HepG2 (cell line): ENCODE results near the gene SEC14L1. TPM values are rescaled to one million over a fixed set of nuclear protein-coding genes. Genes with fewer than 3 reads are reported as not detected.

Experiments used
- HNRNPK ChIP-seq: fragments of 200-400 bp; formaldehyde crosslinking; IDR thresholded peaks from 2 replicates; pipeline ENCODE4 v1.6.1; 2018; ENCODE audit warnings: low read length, low read depth, moderate library complexity, mild to moderate bottlenecking; ENCODE audit not compliant: poor library complexity, severe bottlenecking
- IRX3 ChIP-seq: sonication (generic); formaldehyde crosslinking; IDR thresholded peaks from 2 replicates; pipeline ENCODE4 v1.8.1; 2023; ENCODE audit warnings: mild to moderate bottlenecking, low read depth, missing genetic modification reagents, borderline replicate concordance
- MAF1 ChIP-seq: sonication (generic); formaldehyde crosslinking; IDR thresholded peaks from 2 replicates; pipeline ENCODE4 v1.5.0; 2020; ENCODE audit warnings: missing genetic modification reagents, borderline replicate concordance
- MTF1 ChIP-seq: sonication (generic); formaldehyde crosslinking; IDR thresholded peaks from 2 replicates; pipeline ENCODE4 v1.5.0; 2020; ENCODE audit warnings: missing genetic modification reagents
- MYC ChIP-seq: sonication (generic); formaldehyde crosslinking; IDR thresholded peaks from 2 replicates; pipeline ENCODE4 v1.9.0; 2021; ENCODE audit warnings: missing genetic modification reagents, borderline replicate concordance
- SIX4 ChIP-seq: sonication (generic); formaldehyde crosslinking; IDR thresholded peaks from 2 replicates; pipeline ENCODE4 v1.4.0; 2020; ENCODE audit warnings: missing genetic modification reagents
- SOX5 ChIP-seq: IDR thresholded peaks from 2 replicates; pipeline ENCODE4 v1.6.1; 2016; ENCODE audit warnings: borderline replicate concordance
- TCF12 ChIP-seq, 2 experiments: fragments of 450-650 bp in 1 of 2; sonication (generic) in 1 of 2; formaldehyde crosslinking in 1 of 2; IDR thresholded peaks; 2 replicates each; pipeline versions ENCODE4 v1.6.1 to v1.8.0; 2017 to 2022; ENCODE audit warnings: antibody characterized with exemption in 1 of 2, mild to moderate bottlenecking in 1 of 2, missing genetic modification reagents in 1 of 2, moderate library complexity in 1 of 2
- YEATS2 ChIP-seq: sonication (generic); formaldehyde crosslinking; IDR thresholded peaks from 2 replicates; pipeline ENCODE4 v1.4.0; 2020; ENCODE audit warnings: missing genetic modification reagents, borderline replicate concordance
- ZNF629 ChIP-seq: sonication (generic); formaldehyde crosslinking; conservative IDR thresholded peaks from 2 replicates; pipeline ENCODE4 v1.5.0; 2020; ENCODE audit warnings: missing genetic modification reagents
- ZNF652 ChIP-seq: IDR thresholded peaks from 2 replicates; pipeline ENCODE4 v1.6.1; 2016; ENCODE audit warnings: low read depth, borderline replicate concordance
- ZNF850 ChIP-seq: sonication (generic); formaldehyde crosslinking; conservative IDR thresholded peaks from 2 replicates; pipeline ENCODE4 v1.9.0; 2021; ENCODE audit warnings: mild to moderate bottlenecking, missing genetic modification reagents
- ZSCAN31 ChIP-seq: sonication (generic); formaldehyde crosslinking; IDR thresholded peaks from 2 replicates; pipeline ENCODE4 v1.5.0; 2020; ENCODE audit warnings: low read depth, mild to moderate bottlenecking, missing genetic modification reagents
- polyA plus RNA-seq, 8 experiments: library from polyadenylated mRNA; depleted of rRNA in 3 of 8; stranded (reverse) in 7 of 8; unstranded in 1 of 8; fragments of >200 nt; fragmentation: Illumina TruSeq in 4 of 8; extraction: Trizol in 4 of 8; gene quantifications; 2 replicates each; pipeline versions ENCODE4 v1.2.1 to v1.2.3, GENCODE V29; 2011 to 2016; ENCODE audit warnings: low read depth in 4 of 8, missing spikeins in 1 of 8, mixed read lengths in 1 of 8; ENCODE audit not compliant: insufficient read depth in 1 of 8
- total RNA-seq, 5 experiments: library from RNA; depleted of rRNA; stranded (reverse); fragments of >200 nt; fragmentation: Illumina TruSeq; extraction: Trizol; gene quantifications; 2 replicates each; pipeline ENCODE4 v1.2.3, GENCODE V29; 2016; ENCODE audit warnings: low read depth in 1 of 5
- TF ChIP-seq, protein P1 (sequence below): sonication (generic); formaldehyde crosslinking; IDR thresholded peaks from 2 replicates; pipeline ENCODE4 v1.5.1; 2020; ENCODE audit warnings: mild to moderate bottlenecking, missing genetic modification reagents
- TF ChIP-seq, protein P2 (sequence below): IDR thresholded peaks from 2 replicates; pipeline ENCODE4 v1.6.1; 2018; ENCODE audit warnings: missing genetic modification reagents, mild to moderate bottlenecking, missing compliant biosample characterization
- TF ChIP-seq, protein P3 (sequence below): sonication (generic); formaldehyde crosslinking; IDR thresholded peaks from 2 replicates; pipeline ENCODE4 v1.4.0; 2020; ENCODE audit warnings: mild to moderate bottlenecking, missing genetic modification reagents
- TF ChIP-seq, protein P4 (sequence below): sonication (generic); formaldehyde crosslinking; conservative IDR thresholded peaks from 2 replicates; pipeline ENCODE4 v1.8.1; 2023; ENCODE audit warnings: missing genetic modification reagents

The SEC14L1 gene
- total and polyA plus RNA-seq, 2 of the 13 experiments (the other 11 are each of a cell fraction or from before 2014, with no cell fraction given): 26.3 to 43.9 TPM

DNA sequence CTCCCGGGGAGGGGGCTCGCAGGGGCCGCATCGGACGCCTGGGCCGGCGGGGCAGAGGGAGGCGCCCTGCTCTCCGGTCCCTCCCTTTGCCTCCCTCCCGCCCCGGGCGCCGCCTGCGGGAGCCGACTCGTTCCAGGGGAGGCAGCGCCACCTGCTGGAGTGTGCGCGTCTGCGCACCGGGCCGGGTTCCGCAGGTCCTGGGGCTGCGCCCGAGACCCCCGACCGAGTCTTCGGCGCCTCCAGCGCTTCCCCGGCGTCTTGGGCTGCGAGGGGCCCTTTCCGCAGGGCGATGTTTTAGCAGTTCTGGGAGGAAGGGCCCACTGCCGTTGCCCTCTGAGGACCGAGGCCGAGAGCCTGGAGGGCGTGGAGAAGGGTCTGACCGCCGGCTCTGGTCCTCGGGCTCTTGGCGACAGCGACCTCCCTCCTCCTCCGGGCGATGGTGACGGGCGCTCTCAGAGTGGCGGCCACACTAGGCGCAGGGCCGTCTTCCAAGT lies 106.3 kb downstream of the SEC14L1 start (continued):
- TF ChIP-seq, protein P1, sequence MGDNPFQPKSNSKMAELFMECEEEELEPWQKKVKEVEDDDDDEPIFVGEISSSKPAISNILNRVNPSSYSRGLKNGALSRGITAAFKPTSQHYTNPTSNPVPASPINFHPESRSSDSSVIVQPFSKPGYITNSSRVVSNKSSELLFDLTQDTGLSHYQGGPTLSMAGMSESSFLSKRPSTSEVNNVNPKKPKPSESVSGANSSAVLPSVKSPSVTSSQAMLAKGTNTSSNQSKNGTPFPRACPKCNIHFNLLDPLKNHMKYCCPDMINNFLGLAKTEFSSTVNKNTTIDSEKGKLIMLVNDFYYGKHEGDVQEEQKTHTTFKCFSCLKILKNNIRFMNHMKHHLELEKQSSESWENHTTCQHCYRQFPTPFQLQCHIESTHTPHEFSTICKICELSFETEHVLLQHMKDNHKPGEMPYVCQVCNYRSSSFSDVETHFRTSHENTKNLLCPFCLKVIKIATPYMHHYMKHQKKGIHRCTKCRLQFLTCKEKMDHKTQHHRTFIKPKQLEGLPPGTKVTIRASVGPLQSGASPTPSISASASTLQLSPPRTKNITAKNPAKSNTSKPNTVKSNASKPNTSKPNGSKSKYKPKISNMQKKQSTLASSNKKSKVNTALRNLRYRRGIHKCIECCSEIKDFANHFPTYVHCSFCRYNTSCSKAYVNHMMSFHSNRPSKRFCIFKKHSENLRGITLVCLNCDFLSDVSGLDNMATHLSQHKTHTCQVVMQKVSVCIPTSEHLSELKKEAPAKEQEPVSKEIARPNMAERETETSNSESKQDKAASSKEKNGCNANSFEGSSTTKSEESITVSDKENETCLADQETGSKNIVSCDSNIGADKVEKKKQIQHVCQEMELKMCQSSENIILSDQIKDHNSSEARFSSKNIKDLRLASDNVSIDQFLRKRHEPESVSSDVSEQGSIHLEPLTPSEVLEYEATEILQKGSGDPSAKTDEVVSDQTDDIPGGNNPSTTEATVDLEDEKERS (CRISPR knock-in tag): no peak
- TF ChIP-seq ZSCAN31 (CRISPR knock-in tag) (peak; percentile 86; the same call in 1 of the 2 replicates), MTF1 (no peak), HNRNPK (peak; percentile 60), YEATS2 (CRISPR knock-in tag) (no peak), MYC (CRISPR knock-in tag) (peak; percentile 59; the same call in 1 of the 2 replicates), MAF1 (CRISPR knock-in tag) (0 out of 2 replicates have a peak, but pooled peaks have one; percentile 77), TCF12 (IDR thresholded peaks at IDR 0.05) (no peak), TCF12 (CRISPR knock-in tag; IDR thresholded peaks at IDR 0.05) (no peak), IRX3 (CRISPR knock-in tag) (no peak), ZNF850 (0 out of 2 replicates have a peak, but pooled peaks have one; percentile 50), ZNF629 (no peak), ZNF652 (no peak), SOX5 (CRISPR knock-in tag) (no peak), SIX4 (no peak)
- TF ChIP-seq, protein P2, sequence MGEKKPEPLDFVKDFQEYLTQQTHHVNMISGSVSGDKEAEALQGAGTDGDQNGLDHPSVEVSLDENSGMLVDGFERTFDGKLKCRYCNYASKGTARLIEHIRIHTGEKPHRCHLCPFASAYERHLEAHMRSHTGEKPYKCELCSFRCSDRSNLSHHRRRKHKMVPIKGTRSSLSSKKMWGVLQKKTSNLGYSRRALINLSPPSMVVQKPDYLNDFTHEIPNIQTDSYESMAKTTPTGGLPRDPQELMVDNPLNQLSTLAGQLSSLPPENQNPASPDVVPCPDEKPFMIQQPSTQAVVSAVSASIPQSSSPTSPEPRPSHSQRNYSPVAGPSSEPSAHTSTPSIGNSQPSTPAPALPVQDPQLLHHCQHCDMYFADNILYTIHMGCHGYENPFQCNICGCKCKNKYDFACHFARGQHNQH: 0 out of 2 replicates have a peak, but pooled peaks have one; percentile 50
- TF ChIP-seq, protein P3, sequence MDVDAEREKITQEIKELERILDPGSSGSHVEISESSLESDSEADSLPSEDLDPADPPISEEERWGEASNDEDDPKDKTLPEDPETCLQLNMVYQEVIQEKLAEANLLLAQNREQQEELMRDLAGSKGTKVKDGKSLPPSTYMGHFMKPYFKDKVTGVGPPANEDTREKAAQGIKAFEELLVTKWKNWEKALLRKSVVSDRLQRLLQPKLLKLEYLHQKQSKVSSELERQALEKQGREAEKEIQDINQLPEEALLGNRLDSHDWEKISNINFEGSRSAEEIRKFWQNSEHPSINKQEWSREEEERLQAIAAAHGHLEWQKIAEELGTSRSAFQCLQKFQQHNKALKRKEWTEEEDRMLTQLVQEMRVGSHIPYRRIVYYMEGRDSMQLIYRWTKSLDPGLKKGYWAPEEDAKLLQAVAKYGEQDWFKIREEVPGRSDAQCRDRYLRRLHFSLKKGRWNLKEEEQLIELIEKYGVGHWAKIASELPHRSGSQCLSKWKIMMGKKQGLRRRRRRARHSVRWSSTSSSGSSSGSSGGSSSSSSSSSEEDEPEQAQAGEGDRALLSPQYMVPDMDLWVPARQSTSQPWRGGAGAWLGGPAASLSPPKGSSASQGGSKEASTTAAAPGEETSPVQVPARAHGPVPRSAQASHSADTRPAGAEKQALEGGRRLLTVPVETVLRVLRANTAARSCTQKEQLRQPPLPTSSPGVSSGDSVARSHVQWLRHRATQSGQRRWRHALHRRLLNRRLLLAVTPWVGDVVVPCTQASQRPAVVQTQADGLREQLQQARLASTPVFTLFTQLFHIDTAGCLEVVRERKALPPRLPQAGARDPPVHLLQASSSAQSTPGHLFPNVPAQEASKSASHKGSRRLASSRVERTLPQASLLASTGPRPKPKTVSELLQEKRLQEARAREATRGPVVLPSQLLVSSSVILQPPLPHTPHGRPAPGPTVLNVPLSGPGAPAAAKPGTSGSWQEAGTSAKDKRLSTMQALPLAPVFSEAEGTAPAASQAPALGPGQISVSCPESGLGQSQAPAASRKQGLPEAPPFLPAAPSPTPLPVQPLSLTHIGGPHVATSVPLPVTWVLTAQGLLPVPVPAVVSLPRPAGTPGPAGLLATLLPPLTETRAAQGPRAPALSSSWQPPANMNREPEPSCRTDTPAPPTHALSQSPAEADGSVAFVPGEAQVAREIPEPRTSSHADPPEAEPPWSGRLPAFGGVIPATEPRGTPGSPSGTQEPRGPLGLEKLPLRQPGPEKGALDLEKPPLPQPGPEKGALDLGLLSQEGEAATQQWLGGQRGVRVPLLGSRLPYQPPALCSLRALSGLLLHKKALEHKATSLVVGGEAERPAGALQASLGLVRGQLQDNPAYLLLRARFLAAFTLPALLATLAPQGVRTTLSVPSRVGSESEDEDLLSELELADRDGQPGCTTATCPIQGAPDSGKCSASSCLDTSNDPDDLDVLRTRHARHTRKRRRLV (CRISPR knock-in tag): no peak
- TF ChIP-seq, protein P4, sequence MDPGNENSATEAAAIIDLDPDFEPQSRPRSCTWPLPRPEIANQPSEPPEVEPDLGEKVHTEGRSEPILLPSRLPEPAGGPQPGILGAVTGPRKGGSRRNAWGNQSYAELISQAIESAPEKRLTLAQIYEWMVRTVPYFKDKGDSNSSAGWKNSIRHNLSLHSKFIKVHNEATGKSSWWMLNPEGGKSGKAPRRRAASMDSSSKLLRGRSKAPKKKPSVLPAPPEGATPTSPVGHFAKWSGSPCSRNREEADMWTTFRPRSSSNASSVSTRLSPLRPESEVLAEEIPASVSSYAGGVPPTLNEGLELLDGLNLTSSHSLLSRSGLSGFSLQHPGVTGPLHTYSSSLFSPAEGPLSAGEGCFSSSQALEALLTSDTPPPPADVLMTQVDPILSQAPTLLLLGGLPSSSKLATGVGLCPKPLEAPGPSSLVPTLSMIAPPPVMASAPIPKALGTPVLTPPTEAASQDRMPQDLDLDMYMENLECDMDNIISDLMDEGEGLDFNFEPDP: no peak
